ENCODE measurements around the gene LMAN2L. TPM values are rescaled to one million over a fixed set of nuclear protein-coding genes. Genes with fewer than 3 reads are reported as not detected.
A peak's percentile ranks its signal among the peaks of the same experiment; 100 is the strongest.

Gene LMAN2L
- total RNA-seq, 1 experiment from 2014 or later, result 15.6 TPM

GRCh38 chr2:96763511-96764252 is 23.8 kb upstream of the LMAN2L start:
- Histone ChIP-seq H3K27me3 (ENCODE audit: insufficient read depth, low read depth) (no peaks in the 10 kb centered on the region), H3K4me2 (peak overlapping the region; percentile 94), H2AFZ (peak overlapping the region; percentile 65), H4K20me1 (ENCODE audit: insufficient read depth) (no peaks in the 10 kb centered on the region), H3K4me3 (peak overlapping the region; percentile 87), H3K9me3 (ENCODE audit: insufficient read depth, low read depth) (no peaks in the 10 kb centered on the region), H3K4me1 (replicated peaks; ENCODE audit: insufficient read depth) (peaks cover 73% of the 10 kb centered on the region), H3F3A (ENCODE audit: insufficient read depth, low read depth) (peaks cover 70% of the 10 kb centered on the region), H3K27ac (peak overlapping the region; percentile 79), H3K79me2 (ENCODE audit: low read depth) (peaks cover 72% of the 10 kb centered on the region), H3K36me3 (ENCODE audit: low read depth) (no peaks in the 10 kb centered on the region), H3K9me2 (ENCODE audit: insufficient read depth) (no peaks in the 10 kb centered on the region)
- peak; percentile 45 to 70 for DNase-seq
- ChIA-PET POLR2A (ENCODE audit: unreplicated experiment) (interaction anchor here (0.6 kb wide), 1 partner anchor 105 kb away, joined by 6 read pairs; no protein-coding TSS in a partner anchor), CTCF (interaction anchor here (0.6 to 1.8 kb wide), 10 partner anchors 10 to 255 kb away, joined by 3 to 11 read pairs (median 4); no protein-coding TSS in a partner anchor)
- TF ChIP-seq, protein P1, sequence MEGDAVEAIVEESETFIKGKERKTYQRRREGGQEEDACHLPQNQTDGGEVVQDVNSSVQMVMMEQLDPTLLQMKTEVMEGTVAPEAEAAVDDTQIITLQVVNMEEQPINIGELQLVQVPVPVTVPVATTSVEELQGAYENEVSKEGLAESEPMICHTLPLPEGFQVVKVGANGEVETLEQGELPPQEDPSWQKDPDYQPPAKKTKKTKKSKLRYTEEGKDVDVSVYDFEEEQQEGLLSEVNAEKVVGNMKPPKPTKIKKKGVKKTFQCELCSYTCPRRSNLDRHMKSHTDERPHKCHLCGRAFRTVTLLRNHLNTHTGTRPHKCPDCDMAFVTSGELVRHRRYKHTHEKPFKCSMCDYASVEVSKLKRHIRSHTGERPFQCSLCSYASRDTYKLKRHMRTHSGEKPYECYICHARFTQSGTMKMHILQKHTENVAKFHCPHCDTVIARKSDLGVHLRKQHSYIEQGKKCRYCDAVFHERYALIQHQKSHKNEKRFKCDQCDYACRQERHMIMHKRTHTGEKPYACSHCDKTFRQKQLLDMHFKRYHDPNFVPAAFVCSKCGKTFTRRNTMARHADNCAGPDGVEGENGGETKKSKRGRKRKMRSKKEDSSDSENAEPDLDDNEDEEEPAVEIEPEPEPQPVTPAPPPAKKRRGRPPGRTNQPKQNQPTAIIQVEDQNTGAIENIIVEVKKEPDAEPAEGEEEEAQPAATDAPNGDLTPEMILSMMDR (conservative IDR thresholded peaks at IDR 0.05), result peak; percentile 74
- TF ChIP-seq EZH2 (IDR thresholded peaks at IDR 0.05; ENCODE audit: low read depth), result no peak
- no TSS peak for BruUV-seq (replicated peaks)
- intact Hi-C loops (cut with micrococcal nuclease; ENCODE audit: unreplicated experiment), result loop anchor here (2.0 to 10.0 kb wide), 4 partner anchors 37 to 429 kb away; partner anchors contain the start of genes CNNM3, KANSL3 and NCAPH

DNA sequence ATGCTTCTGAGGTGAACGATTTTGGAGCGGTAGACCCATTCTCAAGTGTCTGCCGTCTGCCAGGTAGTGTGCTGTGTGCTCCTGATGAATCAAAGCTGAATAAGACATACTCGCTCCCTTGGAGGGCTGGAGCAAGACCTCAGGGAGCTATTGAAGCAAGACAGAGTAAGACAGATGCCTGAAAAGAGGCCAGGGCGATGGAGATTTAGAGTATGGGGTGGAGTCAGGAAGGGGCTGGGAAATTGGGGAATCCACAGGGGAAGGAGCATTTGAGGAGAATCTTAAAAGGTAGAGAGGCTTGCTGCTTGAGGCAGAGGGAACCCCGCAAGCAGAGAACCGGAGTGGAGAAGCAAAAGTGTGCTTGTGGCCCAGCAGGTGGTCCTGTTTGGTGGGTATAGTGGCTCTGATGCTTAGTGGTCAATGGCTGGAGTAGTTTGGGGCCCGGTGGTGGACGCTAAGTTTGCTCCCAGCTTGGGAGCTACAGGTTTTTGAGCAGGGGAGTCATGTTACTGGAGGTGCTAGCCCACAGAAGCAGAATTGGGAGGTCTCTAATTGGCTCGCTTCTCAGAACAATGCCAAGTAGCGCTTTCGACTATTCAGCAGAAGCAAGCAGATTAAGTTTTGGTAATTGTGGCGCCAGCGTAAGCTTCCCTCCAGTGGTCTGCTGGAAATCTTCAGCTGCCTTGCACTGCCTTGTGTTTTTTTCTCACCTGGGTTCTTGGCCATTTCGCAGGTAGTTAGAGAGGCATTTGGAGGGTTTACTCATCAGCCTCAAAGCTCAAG is 22.9 kb upstream of the LMAN2L start:
- CTCF ChIA-PET, result interaction anchor here (0.6 to 1.8 kb wide), 6 partner anchors 11 to 133 kb away, joined by 3 to 11 read pairs (median 4); no protein-coding TSS in a partner anchor
- H4K20me1 ChIP-seq (ENCODE audit: insufficient read depth), result no peaks in the 10 kb centered on the region
- POLR2A ChIA-PET (ENCODE audit: unreplicated experiment), result interaction anchor here (0.6 to 0.7 kb wide), 5 partner anchors 52 to 689 kb away, joined by 3 to 6 read pairs (median 4); partner anchors contain the start of gene CNNM3
- H3K4me3 ChIP-seq, result peak overlapping the region; percentile 87
- peaks cover 68% of the 10 kb centered on the region for H3K79me2 ChIP-seq (ENCODE audit: low read depth)
- no peaks in the 10 kb centered on the region for H3K36me3 ChIP-seq (ENCODE audit: low read depth)
- TF ChIP-seq EZH2 (IDR thresholded peaks at IDR 0.05; ENCODE audit: low read depth), result no peak
- TF ChIP-seq, protein P1 (conservative IDR thresholded peaks at IDR 0.05), result no peak
- H3K4me2 ChIP-seq, result peak overlapping the region; percentile 94
- peaks cover 63% of the 10 kb centered on the region for H3K4me1 ChIP-seq (replicated peaks; ENCODE audit: insufficient read depth)
- H3K27ac ChIP-seq, result peak overlapping the region; percentile 79
- DNase-seq, result peak; percentile 43 to 69
- peaks cover 61% of the 10 kb centered on the region for H3F3A ChIP-seq (ENCODE audit: insufficient read depth, low read depth)
- no TSS peak for BruUV-seq (replicated peaks)
- no peaks in the 10 kb centered on the region for H3K9me3 ChIP-seq (ENCODE audit: insufficient read depth, low read depth)
- H3K9me2 ChIP-seq (ENCODE audit: insufficient read depth), result no peaks in the 10 kb centered on the region
- peak overlapping the region; percentile 48 for H2AFZ ChIP-seq
- intact Hi-C loops (cut with micrococcal nuclease; ENCODE audit: unreplicated experiment), result loop anchor here (2.0 to 10.0 kb wide), 4 partner anchors 38 to 428 kb away; partner anchors contain the start of genes CNNM3, KANSL3 and NCAPH
- H3K27me3 ChIP-seq (ENCODE audit: insufficient read depth, low read depth), result no peaks in the 10 kb centered on the region
